ENCODE results near the gene LMO1. TPM values are rescaled to one million over a fixed set of nuclear protein-coding genes. Genes with fewer than 3 reads are reported as not detected.

Gene LMO1
- polyA plus RNA-seq, 1 donor (not counting 4 experiments of a cell fraction or from before 2014, with no cell fraction given) = 0.08 TPM

- H3K27me3 ChIP-seq (ENCODE audit: control insufficient read depth, extremely low read depth, insufficient read depth, low read length) = peaks cover 57% of the 10 kb centered on the region
- H2AFZ ChIP-seq (ENCODE audit: control insufficient read depth, low read length) = peak overlapping the region; percentile 44
- no peaks in the 10 kb centered on the region for H3K36me3 ChIP-seq (ENCODE audit: control insufficient read depth in 2 of 2, extremely low read depth in 1 of 2, insufficient read depth in 2 of 2, low read length in 2 of 2)
- no peaks in the 10 kb centered on the region for H3K79me2 ChIP-seq (ENCODE audit: control insufficient read depth, insufficient read depth, low read length)
- FAIRE-seq (no peak), DNase-seq (ENCODE audit: low read depth, low spot score) (no peak)
- peak overlapping the region; percentile 68 for H3K4me2 ChIP-seq (ENCODE audit: control insufficient read depth, extremely low read depth, insufficient read depth, low read depth, low read length)
- H3K4me3 ChIP-seq (ENCODE audit: control insufficient read depth in 2 of 3, extremely low read depth in 1 of 3, insufficient read depth in 2 of 3, low read depth in 1 of 3, low read length in 3 of 3) = peak overlapping the region; percentile 13 to 58 (median 58)
- H3K27ac ChIP-seq (ENCODE audit: control insufficient read depth, insufficient read depth, low read length) = no peak overlapping the region
- H3K9me1 ChIP-seq (ENCODE audit: control insufficient read depth, extremely low read depth, insufficient read depth, low read length) = no peaks in the 10 kb centered on the region
- peaks cover 25% of the 10 kb centered on the region for H3K4me1 ChIP-seq (ENCODE audit: control insufficient read depth, extremely low read depth, insufficient read depth, low read length)
- dilution Hi-C loops (cut with MboI; ENCODE audit: extremely low pct_ligation_motif_present, low sequenced_read_pairs) = no loop called here
- H3K9ac ChIP-seq (ENCODE audit: control insufficient read depth, extremely low read depth, insufficient read depth, low read length) = no peak overlapping the region
- no peaks in the 10 kb centered on the region for H4K20me1 ChIP-seq (ENCODE audit: control insufficient read depth, extremely low read depth, insufficient read depth, low read length)
- no peak for TF ChIP-seq CTCF (optimal IDR thresholded peaks at IDR 0.05 in 1 of 3, IDR thresholded peaks at IDR 0.05 in 1 of 3, conservative IDR thresholded peaks at IDR 0.05 in 1 of 3; ENCODE audit: extremely low read depth in 1 of 3, insufficient read depth in 2 of 3, low read length in 3 of 3)
- peak; percentile 83 for TF ChIP-seq EZH2 (IDR thresholded peaks at IDR 0.05; ENCODE audit: low read length)
- no peaks in the 10 kb centered on the region for H3K9me3 ChIP-seq (ENCODE audit: control insufficient read depth, low read depth, low read length)
Observed at GRCh38 chr11:8262552-8263108, 1.0 kb downstream of the LMO1 start.

- H3K4me1 ChIP-seq (ENCODE audit: control insufficient read depth, extremely low read depth, insufficient read depth, low read length) = peaks cover 25% of the 10 kb centered on the region
- H3K4me3 ChIP-seq (ENCODE audit: control insufficient read depth in 2 of 3, extremely low read depth in 1 of 3, insufficient read depth in 2 of 3, low read depth in 1 of 3, low read length in 3 of 3) = peak overlapping the region in 1 of 3 experiments; percentile 58
- DNase-seq (ENCODE audit: low read depth, low spot score) (no peak), FAIRE-seq (no peak)
- no peak overlapping the region for H3K27ac ChIP-seq (ENCODE audit: control insufficient read depth, insufficient read depth, low read length)
- no peaks in the 10 kb centered on the region for H4K20me1 ChIP-seq (ENCODE audit: control insufficient read depth, extremely low read depth, insufficient read depth, low read length)
- H3K36me3 ChIP-seq (ENCODE audit: control insufficient read depth in 2 of 2, extremely low read depth in 1 of 2, insufficient read depth in 2 of 2, low read length in 2 of 2) = no peaks in the 10 kb centered on the region
- peak overlapping the region; percentile 68 for H3K4me2 ChIP-seq (ENCODE audit: control insufficient read depth, extremely low read depth, insufficient read depth, low read depth, low read length)
- no peak for TF ChIP-seq CTCF (optimal IDR thresholded peaks at IDR 0.05 in 1 of 3, IDR thresholded peaks at IDR 0.05 in 1 of 3, conservative IDR thresholded peaks at IDR 0.05 in 1 of 3; ENCODE audit: extremely low read depth in 1 of 3, insufficient read depth in 2 of 3, low read length in 3 of 3)
- TF ChIP-seq EZH2 (IDR thresholded peaks at IDR 0.05; ENCODE audit: low read length) = peak; percentile 91
- H2AFZ ChIP-seq (ENCODE audit: control insufficient read depth, low read length) = no peak overlapping the region
- no peak overlapping the region for H3K9ac ChIP-seq (ENCODE audit: control insufficient read depth, extremely low read depth, insufficient read depth, low read length)
- dilution Hi-C loops (cut with MboI; ENCODE audit: extremely low pct_ligation_motif_present, low sequenced_read_pairs) = no loop called here
- no peaks in the 10 kb centered on the region for H3K79me2 ChIP-seq (ENCODE audit: control insufficient read depth, insufficient read depth, low read length)
- H3K9me3 ChIP-seq (ENCODE audit: control insufficient read depth, low read depth, low read length) = no peaks in the 10 kb centered on the region
- H3K27me3 ChIP-seq (ENCODE audit: control insufficient read depth, extremely low read depth, insufficient read depth, low read length) = peaks cover 51% of the 10 kb centered on the region
- no peaks in the 10 kb centered on the region for H3K9me1 ChIP-seq (ENCODE audit: control insufficient read depth, extremely low read depth, insufficient read depth, low read length)
Observed at GRCh38 chr11:8261921-8262551, 1.6 kb downstream of the LMO1 start.

Data from keratinocyte (primary cell).